Measurements from ENCODE around the gene VPS37C. TPM values are rescaled to one million over a fixed set of nuclear protein-coding genes. Genes with fewer than 3 reads are reported as not detected.

The VPS37C gene
- total and polyA plus RNA-seq, 9 donors = 7.8 to 25.8 (median 19.7) TPM

DNA sequence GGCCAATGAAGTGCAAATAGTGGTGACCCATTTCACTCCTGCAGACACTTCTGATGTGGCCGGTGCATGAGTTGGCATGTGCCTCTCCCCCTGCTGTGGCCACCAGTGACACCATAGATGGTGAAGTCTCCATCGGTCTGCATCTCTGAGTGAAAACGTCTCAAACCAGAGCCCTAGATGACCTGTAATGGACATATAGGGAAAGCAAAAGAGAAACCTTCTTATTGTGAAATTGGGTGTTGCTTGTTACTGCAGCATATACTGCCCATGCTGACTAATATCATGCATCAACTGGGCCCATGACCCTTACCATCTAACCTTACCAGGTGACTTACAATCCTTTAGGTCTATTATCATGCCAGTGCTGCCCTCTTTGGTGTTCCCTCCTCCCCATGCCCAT, 11.7 kb upstream of the VPS37C start:
- WGBS, 3 donors = 81 to 94% (median 89%) methylated on average over 3 of the region's 3 CpGs
- TF ChIP-seq POLR2A (IDR thresholded peaks at IDR 0.05) (no peak), EP300 (IDR thresholded peaks at IDR 0.05) (no peak)
- TF ChIP-seq, protein P1, sequence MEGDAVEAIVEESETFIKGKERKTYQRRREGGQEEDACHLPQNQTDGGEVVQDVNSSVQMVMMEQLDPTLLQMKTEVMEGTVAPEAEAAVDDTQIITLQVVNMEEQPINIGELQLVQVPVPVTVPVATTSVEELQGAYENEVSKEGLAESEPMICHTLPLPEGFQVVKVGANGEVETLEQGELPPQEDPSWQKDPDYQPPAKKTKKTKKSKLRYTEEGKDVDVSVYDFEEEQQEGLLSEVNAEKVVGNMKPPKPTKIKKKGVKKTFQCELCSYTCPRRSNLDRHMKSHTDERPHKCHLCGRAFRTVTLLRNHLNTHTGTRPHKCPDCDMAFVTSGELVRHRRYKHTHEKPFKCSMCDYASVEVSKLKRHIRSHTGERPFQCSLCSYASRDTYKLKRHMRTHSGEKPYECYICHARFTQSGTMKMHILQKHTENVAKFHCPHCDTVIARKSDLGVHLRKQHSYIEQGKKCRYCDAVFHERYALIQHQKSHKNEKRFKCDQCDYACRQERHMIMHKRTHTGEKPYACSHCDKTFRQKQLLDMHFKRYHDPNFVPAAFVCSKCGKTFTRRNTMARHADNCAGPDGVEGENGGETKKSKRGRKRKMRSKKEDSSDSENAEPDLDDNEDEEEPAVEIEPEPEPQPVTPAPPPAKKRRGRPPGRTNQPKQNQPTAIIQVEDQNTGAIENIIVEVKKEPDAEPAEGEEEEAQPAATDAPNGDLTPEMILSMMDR (IDR thresholded peaks at IDR 0.05) = no peak
- Histone ChIP-seq H3K9me3 (no peaks in the 10 kb centered on the region), H3K27me3 (no peaks in the 10 kb centered on the region), H3K36me3 (no peaks in the 10 kb centered on the region), H3K27ac (no peak overlapping the region), H3K4me3 (no peak overlapping the region), H3K4me1 (ENCODE audit: insufficient read depth) (no peaks in the 10 kb centered on the region)
- intact Hi-C loops (cut with DNase I) = loop anchor here in 1 of 4 donors (10.0 kb wide), 1 partner anchor 338 kb away; no protein-coding TSS in a partner anchor
- no peak for DNase-seq

DNA sequence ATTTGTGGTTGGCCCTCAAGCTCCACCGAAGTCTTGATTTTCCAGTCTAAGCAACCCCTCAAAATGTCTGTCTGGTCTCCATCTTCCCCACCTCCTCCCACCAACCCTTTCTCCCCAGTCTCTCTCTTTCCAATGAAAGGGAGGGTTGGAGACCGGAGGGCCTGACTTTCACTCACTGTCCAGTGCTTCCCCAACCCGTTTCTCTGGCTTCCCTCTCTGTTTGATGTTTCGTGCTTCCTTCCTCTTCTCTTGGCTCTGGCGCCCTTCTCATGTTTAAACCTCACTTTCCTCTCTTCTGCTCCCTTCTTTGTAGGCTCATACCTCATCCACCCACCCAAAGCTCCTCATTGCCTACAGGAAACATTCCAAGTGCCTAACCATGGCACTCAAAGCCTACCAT, 11.1 kb upstream of the VPS37C start:
- TF ChIP-seq POLR2A (IDR thresholded peaks at IDR 0.05) (no peak), EP300 (IDR thresholded peaks at IDR 0.05) (no peak)
- TF ChIP-seq, protein P1 (IDR thresholded peaks at IDR 0.05) = no peak
- intact Hi-C loops (cut with DNase I) = loop anchor here in 1 of 4 donors (10.0 kb wide), 1 partner anchor 338 kb away; no protein-coding TSS in a partner anchor
- no peak overlapping the region for H3K27ac ChIP-seq
- H3K27me3 ChIP-seq = no peaks in the 10 kb centered on the region
- DNase-seq = no peak
- no peaks in the 10 kb centered on the region for H3K9me3 ChIP-seq
- WGBS, 3 donors = 72 to 74% (median 73%) methylated on average over 5 of the region's 5 CpGs
- no peaks in the 10 kb centered on the region for H3K4me1 ChIP-seq (ENCODE audit: insufficient read depth)
- no peaks in the 10 kb centered on the region for H3K36me3 ChIP-seq
- no peak overlapping the region for H3K4me3 ChIP-seq

DNA sequence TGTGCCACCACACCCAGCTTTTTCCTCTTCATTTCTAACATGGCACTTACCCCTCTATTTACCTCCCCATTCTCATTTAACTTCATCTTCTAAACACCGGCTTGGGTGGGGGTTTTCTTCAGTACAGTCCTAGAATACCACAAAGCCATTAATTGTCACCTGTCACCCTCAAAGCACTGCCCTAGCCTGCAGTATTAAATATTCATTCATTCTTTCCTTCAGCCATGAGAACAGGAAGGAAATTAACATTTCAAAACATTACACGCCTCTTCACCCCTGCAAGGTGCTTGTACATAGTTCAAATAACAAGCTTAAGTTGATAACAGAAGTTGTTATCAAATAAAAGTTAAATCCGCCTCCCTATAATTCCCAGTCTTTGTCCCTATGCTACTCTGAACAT, 10.7 kb upstream of the VPS37C start:
- no peak for DNase-seq
- WGBS, 3 donors = 82 to 87% (median 84%) methylated on average over 3 of the region's 3 CpGs
- Histone ChIP-seq H3K27ac (no peak overlapping the region), H3K4me1 (ENCODE audit: insufficient read depth) (no peaks in the 10 kb centered on the region), H3K27me3 (no peaks in the 10 kb centered on the region), H3K36me3 (no peaks in the 10 kb centered on the region), H3K9me3 (no peaks in the 10 kb centered on the region), H3K4me3 (no peak overlapping the region)
- no peak for TF ChIP-seq POLR2A (IDR thresholded peaks at IDR 0.05)
- TF ChIP-seq, protein P1 (IDR thresholded peaks at IDR 0.05) = no peak
- TF ChIP-seq EP300 (IDR thresholded peaks at IDR 0.05) = no peak
- intact Hi-C loops (cut with DNase I) = loop anchor here in 1 of 4 donors (10.0 kb wide), 1 partner anchor 337 kb away; no protein-coding TSS in a partner anchor

DNA sequence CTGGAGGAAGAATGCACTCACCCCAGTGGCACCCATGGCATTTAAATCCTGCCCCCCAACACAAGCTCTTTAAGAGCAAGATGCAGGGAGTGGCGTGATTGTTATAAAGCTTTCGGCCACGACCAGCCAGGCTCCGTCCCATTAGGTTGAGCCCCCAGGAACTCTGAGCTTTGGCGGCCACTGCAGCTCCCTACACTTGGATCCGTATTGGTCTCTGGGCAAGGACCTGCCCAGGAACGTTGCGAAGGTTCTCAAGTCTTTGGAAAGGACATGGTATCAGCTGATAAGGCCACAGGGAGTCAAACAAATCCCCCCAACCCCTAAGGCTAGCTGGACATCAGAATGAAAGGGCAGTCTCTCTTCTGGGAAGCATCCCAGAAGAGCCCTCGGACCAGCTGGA, 9.3 kb upstream of the VPS37C start:
- H3K4me3 ChIP-seq = no peak overlapping the region
- TF ChIP-seq POLR2A (IDR thresholded peaks at IDR 0.05) = no peak
- TF ChIP-seq, protein P1 (IDR thresholded peaks at IDR 0.05) = no peak
- TF ChIP-seq EP300 (IDR thresholded peaks at IDR 0.05) = no peak
- H3K36me3 ChIP-seq = no peaks in the 10 kb centered on the region
- H3K9me3 ChIP-seq = no peaks in the 10 kb centered on the region
- no peak for DNase-seq
- H3K27me3 ChIP-seq = no peaks in the 10 kb centered on the region
- intact Hi-C loops (cut with DNase I) = loop anchor here in 1 of 4 donors (10.0 kb wide), 1 partner anchor 336 kb away; no protein-coding TSS in a partner anchor
- 66 to 73% (median 72%) methylated on average over 9 of the region's 9 CpGs for WGBS, 3 donors
- H3K4me1 ChIP-seq (ENCODE audit: insufficient read depth) = no peaks in the 10 kb centered on the region
- no peak overlapping the region for H3K27ac ChIP-seq

All from ovary (tissue), 9 donors.